ENCODE results near the gene LMX1A.

LMX1A gene

GRCh38 chr1:165162671-165163241 lies 193.8 kb downstream of the LMX1A start:
- DNase-seq (ENCODE audit: low spot score) = no peak

- DNase-seq (ENCODE audit: low spot score) = no peak
These were observed 195.4 kb downstream of the LMX1A start for GRCh38 chr1:165161130-165161529.

GRCh38 chr1:165153182-165153581 lies 203.3 kb downstream of the LMX1A start:
- DNase-seq (ENCODE audit: low spot score) = no peak

GRCh38 chr1:165152727-165153126 lies 203.8 kb downstream of the LMX1A start:
- DNase-seq (ENCODE audit: low spot score) = peak; percentile 20

GRCh38 chr1:165152109-165152508 lies 204.4 kb downstream of the LMX1A start:
- no peak for DNase-seq (ENCODE audit: low spot score)
